ENCODE data around the gene MED14. TPM values are rescaled to one million over a fixed set of nuclear protein-coding genes. Genes with fewer than 3 reads are reported as not detected.

The MED14 gene
- total RNA-seq, 1 experiment from 2014 or later: 39.9 TPM

DNA sequence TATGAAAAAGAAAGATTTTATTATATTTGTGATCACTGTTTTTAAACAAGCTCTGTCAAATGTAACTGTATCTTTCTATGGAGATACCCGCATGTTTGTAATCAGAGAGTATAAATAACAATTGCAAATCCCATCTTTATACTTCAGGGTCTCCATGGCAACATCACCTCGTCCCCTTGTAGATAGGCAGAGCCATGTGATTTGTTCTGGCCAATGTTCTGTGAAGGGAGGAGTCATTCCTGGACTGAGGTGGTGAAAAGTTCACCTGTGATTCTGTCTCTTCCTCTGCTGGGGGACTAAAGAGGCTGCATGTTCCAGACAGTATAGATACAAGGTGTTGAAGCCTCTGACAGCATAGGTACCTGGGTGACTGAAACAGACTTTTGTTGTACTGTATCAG, 45.6 kb upstream of the MED14 start:
- no peaks in the 10 kb centered on the region for H3F3A ChIP-seq (ENCODE audit: insufficient read depth, low read depth)
- no peaks in the 10 kb centered on the region for H3K36me3 ChIP-seq (ENCODE audit: low read depth)
- POLR2A ChIA-PET (ENCODE audit: unreplicated experiment): no interaction called here
- no peaks in the 10 kb centered on the region for H3K9me3 ChIP-seq (ENCODE audit: insufficient read depth, low read depth)
- no peaks in the 10 kb centered on the region for H3K9me2 ChIP-seq (ENCODE audit: insufficient read depth)
- H3K27me3 ChIP-seq (ENCODE audit: insufficient read depth, low read depth): no peaks in the 10 kb centered on the region
- no peak overlapping the region for H3K4me3 ChIP-seq
- H3K27ac ChIP-seq: no peak overlapping the region
- no peak for DNase-seq
- intact Hi-C loops (cut with micrococcal nuclease; ENCODE audit: unreplicated experiment): no loop called here
- no peaks in the 10 kb centered on the region for H3K79me2 ChIP-seq (ENCODE audit: low read depth)
- no peak overlapping the region for H2AFZ ChIP-seq
- TF ChIP-seq CTCF (conservative IDR thresholded peaks at IDR 0.05): no peak
- no peak overlapping the region for H3K4me2 ChIP-seq
- BruUV-seq (replicated peaks): no TSS peak
- H4K20me1 ChIP-seq (ENCODE audit: insufficient read depth): no peaks in the 10 kb centered on the region
- peaks cover 3% of the 10 kb centered on the region for H3K4me1 ChIP-seq (replicated peaks; ENCODE audit: insufficient read depth)
- CTCF ChIA-PET: no interaction called here

DNA sequence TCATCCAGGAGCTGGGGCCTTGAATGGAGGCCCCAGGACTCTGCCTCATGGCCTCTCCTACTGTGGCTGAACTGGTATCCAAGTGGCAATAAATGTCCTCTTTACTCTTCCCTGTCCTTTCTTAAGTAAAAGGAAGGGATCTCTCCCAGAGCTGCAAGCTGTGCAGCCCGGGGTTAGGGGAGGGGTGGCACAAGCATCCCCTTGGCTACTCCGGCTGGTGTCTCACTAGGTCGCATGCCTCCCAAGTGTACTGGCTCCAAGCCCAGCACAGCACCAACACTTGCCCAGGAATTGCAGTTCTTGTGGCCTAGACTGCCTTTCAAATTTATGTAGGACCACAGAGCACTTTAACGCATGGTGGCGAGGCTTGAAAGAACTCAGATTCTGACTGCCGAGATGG, 44.7 kb upstream of the MED14 start:
- Histone ChIP-seq H3K36me3 (ENCODE audit: low read depth) (no peaks in the 10 kb centered on the region), H3K9me2 (ENCODE audit: insufficient read depth) (no peaks in the 10 kb centered on the region), H3K27ac (no peak overlapping the region), H3K4me1 (replicated peaks; ENCODE audit: insufficient read depth) (peaks cover under 1% of the 10 kb centered on the region), H3F3A (ENCODE audit: insufficient read depth, low read depth) (no peaks in the 10 kb centered on the region), H4K20me1 (ENCODE audit: insufficient read depth) (no peaks in the 10 kb centered on the region), H2AFZ (no peak overlapping the region), H3K79me2 (ENCODE audit: low read depth) (no peaks in the 10 kb centered on the region), H3K27me3 (ENCODE audit: insufficient read depth, low read depth) (no peaks in the 10 kb centered on the region), H3K4me2 (no peak overlapping the region), H3K4me3 (no peak overlapping the region), H3K9me3 (ENCODE audit: insufficient read depth, low read depth) (no peaks in the 10 kb centered on the region)
- POLR2A ChIA-PET (ENCODE audit: unreplicated experiment): no interaction called here
- no peak for DNase-seq
- no peak for TF ChIP-seq CTCF (conservative IDR thresholded peaks at IDR 0.05)
- no peak for TF ChIP-seq EZH2 (IDR thresholded peaks at IDR 0.05; ENCODE audit: low read depth)
- BruUV-seq (replicated peaks): no TSS peak
- intact Hi-C loops (cut with micrococcal nuclease; ENCODE audit: unreplicated experiment): no loop called here
- CTCF ChIA-PET: no interaction called here

DNA sequence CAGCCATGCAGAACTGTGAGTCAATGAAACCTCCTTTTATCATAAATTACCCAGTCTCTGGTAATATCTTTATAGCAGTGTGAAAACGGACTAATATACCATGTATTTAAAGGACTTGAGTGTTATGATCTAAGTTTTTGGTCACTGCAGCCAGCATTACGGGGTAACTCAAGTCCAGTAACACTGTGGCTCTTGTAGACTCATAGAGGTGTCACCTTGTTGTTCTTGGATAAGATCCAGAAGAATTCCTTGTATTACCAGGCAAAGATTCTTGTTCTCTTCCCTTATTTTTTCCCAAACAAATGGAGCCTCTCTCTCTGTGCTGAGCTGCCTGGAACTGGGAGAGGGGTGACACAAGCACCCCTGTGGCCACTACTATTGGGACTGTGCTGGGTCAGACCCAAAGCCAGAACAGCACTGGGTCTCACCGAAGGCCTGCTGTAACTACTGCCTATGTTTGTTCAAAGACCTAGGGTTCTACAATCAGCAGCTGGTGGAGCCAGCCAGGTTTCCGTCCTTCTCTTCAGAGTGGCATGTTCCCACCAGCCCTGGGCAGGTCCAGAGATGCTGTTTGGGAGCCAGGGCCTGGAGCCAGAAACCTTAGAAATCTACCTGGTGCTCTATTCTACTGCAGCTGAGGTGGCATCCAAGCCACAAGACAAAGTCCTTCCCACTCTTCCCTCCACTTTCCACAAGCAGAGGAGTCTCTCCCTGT, 43.7 kb upstream of the MED14 start:
- Histone ChIP-seq H3K9me2 (ENCODE audit: insufficient read depth) (no peaks in the 10 kb centered on the region), H3K27ac (no peak overlapping the region), H3K27me3 (ENCODE audit: insufficient read depth, low read depth) (no peaks in the 10 kb centered on the region), H4K20me1 (ENCODE audit: insufficient read depth) (no peaks in the 10 kb centered on the region), H3K4me3 (no peak overlapping the region), H3K79me2 (ENCODE audit: low read depth) (no peaks in the 10 kb centered on the region), H3K36me3 (ENCODE audit: low read depth) (no peaks in the 10 kb centered on the region), H3K4me1 (replicated peaks; ENCODE audit: insufficient read depth) (no peaks in the 10 kb centered on the region; the same call in 1 of the 2 replicates), H3K9me3 (ENCODE audit: insufficient read depth, low read depth) (no peaks in the 10 kb centered on the region), H2AFZ (no peak overlapping the region), H3K4me2 (no peak overlapping the region), H3F3A (ENCODE audit: insufficient read depth, low read depth) (no peaks in the 10 kb centered on the region)
- BruUV-seq (replicated peaks): no TSS peak
- peak in 1 of 2 experiments; percentile 39 for DNase-seq
- CTCF ChIA-PET: no interaction called here
- TF ChIP-seq EZH2 (IDR thresholded peaks at IDR 0.05; ENCODE audit: low read depth) (no peak), CTCF (conservative IDR thresholded peaks at IDR 0.05) (no peak)
- POLR2A ChIA-PET (ENCODE audit: unreplicated experiment): no interaction called here
- intact Hi-C loops (cut with micrococcal nuclease; ENCODE audit: unreplicated experiment): no loop called here
